Small intestine (tissue), 7 donors: ENCODE results near the gene ZFYVE19. TPM values are rescaled to one million over a fixed set of nuclear protein-coding genes. Genes with fewer than 3 reads are reported as not detected.

Experiments
- DNase-seq, 2 donors: peaks; one replicate each; pipeline versions ENCODE4 v3.0.0 to v3.0.0-alpha.2; 2013
- FAIRE-seq: peaks from 2 replicates; lab custom pipeline; 2012; peaks lifted over from hg19 to GRCh38; lab: Jason Lieb, UNC
- H3K27ac ChIP-seq, 3 donors: one replicate each; pipeline ENCODE4 v1.5.1; 2013; ENCODE audit warnings: low read length in 2 of 3, mild to moderate bottlenecking in 2 of 3, control low read depth in 1 of 3, inconsistent platforms in 1 of 3, low read depth in 1 of 3, moderate library complexity in 1 of 3
- H3K27me3 ChIP-seq, 3 donors: one replicate each; pipeline ENCODE4 v1.6.1; 2013; ENCODE audit warnings: low read length in 3 of 3, inconsistent platforms in 1 of 3; ENCODE audit not compliant: control insufficient read depth in 3 of 3, insufficient read depth in 3 of 3
- H3K36me3 ChIP-seq, 3 donors: one replicate each; pipeline ENCODE4 v1.6.1; 2013; ENCODE audit warnings: low read length in 3 of 3, inconsistent platforms in 1 of 3, low read depth in 1 of 3, mild to moderate bottlenecking in 1 of 3, moderate library complexity in 1 of 3; ENCODE audit not compliant: control insufficient read depth in 3 of 3, insufficient read depth in 2 of 3
- H3K4me1 ChIP-seq, 3 donors: one replicate each; pipeline ENCODE4 v1.6.1; 2013; ENCODE audit warnings: low read length in 2 of 3, inconsistent platforms in 1 of 3, low read depth in 1 of 3, mild to moderate bottlenecking in 1 of 3, moderate library complexity in 1 of 3; ENCODE audit not compliant: control insufficient read depth in 3 of 3, insufficient read depth in 2 of 3
- H3K4me3 ChIP-seq, 3 donors: one replicate each; pipeline ENCODE4 v1.5.1; 2013; ENCODE audit warnings: low read length in 3 of 3, control low read depth in 1 of 3, inconsistent platforms in 1 of 3, low read depth in 1 of 3, mild to moderate bottlenecking in 1 of 3, moderate library complexity in 1 of 3
- H3K9me3 ChIP-seq, 2 donors: one replicate each; pipeline ENCODE4 v1.6.1; 2013; ENCODE audit warnings: low read depth in 1 of 2, low read length in 1 of 2; ENCODE audit not compliant: control insufficient read depth in 2 of 2, insufficient read depth in 1 of 2
- WGBS, 3 donors: extraction: QIAGEN DNeasy Blood & Tissue Kit; methylation state at CpG; one replicate each; pipeline ENCODE4 v1.1.7; 2013; 5-methylcytosine and 5-hydroxymethylcytosine counted together
- polyA plus RNA-seq, 4 donors: library from polyadenylated mRNA; stranded (reverse) in 3 of 4; unstranded in 1 of 4; fragments of 200-250 nt in 3 of 4; fragments of 120-200 nt in 1 of 4; gene quantifications; one replicate each; pipeline versions ENCODE4 v1.2.1 to v1.2.3, GENCODE V29; 2013
- donor health status: healthy with polysubstance abuse.
- donor health status: control.
- donor health status: control.
- donor health status: Bipolar disorder and iron deficiency.
- donor health status: healthy.

ZFYVE19 gene
- polyA plus RNA-seq, 4 donors = 28.1 to 94.6 (median 44.1) TPM

- Histone ChIP-seq H3K27me3 (no peaks in the 10 kb centered on the region), H3K36me3 (peaks cover 0 to 22% (median 0%) of the 10 kb centered on the region in 3 donors), H3K4me3 (no peak overlapping the region), H3K27ac (peak overlapping the region in 2 of 3 donors; percentile 42 to 59), H3K4me1 (peaks cover 4 to 10% (median 9%) of the 10 kb centered on the region in 3 donors), H3K9me3 (peaks cover 0 to 4% of the 10 kb centered on the region in 2 donors)
- DNase-seq = no peak
- WGBS, 3 donors = 94 to 99% (median 97%) methylated on average over 5 of the region's 5 CpGs
- FAIRE-seq = no peak
These were observed 10.4 kb upstream of the ZFYVE19 start for GRCh38 chr15:40796512-40796911.

GRCh38 chr15:40799523-40799922 lies 7.4 kb upstream of the ZFYVE19 start:
- no peak overlapping the region for H3K27ac ChIP-seq
- 92 to 96% (median 95%) methylated on average over 3 of the region's 3 CpGs for WGBS, 3 donors
- peaks cover 0 to 6% (median 3%) of the 10 kb centered on the region in 3 donors for H3K4me1 ChIP-seq
- no peak overlapping the region for H3K4me3 ChIP-seq
- no peaks in the 10 kb centered on the region for H3K27me3 ChIP-seq
- H3K36me3 ChIP-seq = peaks cover 0 to 28% (median 0%) of the 10 kb centered on the region in 3 donors
- no peaks in the 10 kb centered on the region for H3K9me3 ChIP-seq
- DNase-seq = no peak
- FAIRE-seq = no peak

GRCh38 chr15:40803076-40803475 lies 3.8 kb upstream of the ZFYVE19 start:
- peaks cover 0 to 28% (median 0%) of the 10 kb centered on the region in 3 donors for H3K36me3 ChIP-seq
- H3K27ac ChIP-seq = no peak overlapping the region
- no peak for FAIRE-seq
- H3K4me3 ChIP-seq = no peak overlapping the region
- no peaks in the 10 kb centered on the region for H3K27me3 ChIP-seq
- peaks cover 1 to 9% (median 3%) of the 10 kb centered on the region in 3 donors for H3K4me1 ChIP-seq
- H3K9me3 ChIP-seq = no peaks in the 10 kb centered on the region
- DNase-seq = no peak
- 86 to 97% (median 92%) methylated on average over 2 of the region's 2 CpGs for WGBS, 3 donors

- Histone ChIP-seq H3K36me3 (peaks cover 0 to 26% (median 0%) of the 10 kb centered on the region in 3 donors), H3K27ac (no peak overlapping the region), H3K4me3 (no peak overlapping the region), H3K9me3 (no peaks in the 10 kb centered on the region), H3K4me1 (peaks cover under 1 to 10% (median 6%) of the 10 kb centered on the region in 3 donors), H3K27me3 (no peaks in the 10 kb centered on the region)
- DNase-seq (no peak), FAIRE-seq (no peak)
- 23 to 67% (median 41%) methylated on average over 1 of the region's 1 CpG for whole genome bisulfite sequencing, 3 donors
These were observed 3.2 kb upstream of the ZFYVE19 start for GRCh38 chr15:40803688-40804087.

- peaks cover 4 to 10% (median 6%) of the 10 kb centered on the region in 3 donors for H3K4me1 ChIP-seq
- DNase-seq = no peak
- no peaks in the 10 kb centered on the region for H3K27me3 ChIP-seq
- WGBS, 3 donors = 0 to 3% (median 1%) methylated on average over 2 of the region's 2 CpGs
- H3K4me3 ChIP-seq = peak overlapping the region in 2 of 3 donors; percentile 84 to 99
- H3K27ac ChIP-seq = peak overlapping the region; percentile 87 to 99 (median 97)
- H3K9me3 ChIP-seq = no peaks in the 10 kb centered on the region
- no peak for FAIRE-seq
- peaks cover 0 to 32% (median 4%) of the 10 kb centered on the region in 3 donors for H3K36me3 ChIP-seq
These were observed 239 bp upstream of the ZFYVE19 start for GRCh38 chr15:40806672-40807027.

GRCh38 chr15:40807888-40808461 lies 1.1 kb downstream of the ZFYVE19 start:
- FAIRE-seq (no peak), DNase-seq (no peak)
- no peaks in the 10 kb centered on the region for H3K9me3 ChIP-seq
- H3K4me1 ChIP-seq = peaks cover 4 to 10% (median 6%) of the 10 kb centered on the region in 3 donors
- no peaks in the 10 kb centered on the region for H3K27me3 ChIP-seq
- H3K36me3 ChIP-seq = peaks cover 0 to 31% (median 4%) of the 10 kb centered on the region in 3 donors
- WGBS, 3 donors = 9 to 44% (median 26%) methylated on average over 19 of the region's 19 CpGs
- peak overlapping the region in 2 of 3 donors; percentile 6 to 15 for H3K27ac ChIP-seq
- peak overlapping the region; percentile 64 to 99 (median 84) for H3K4me3 ChIP-seq

GRCh38 chr15:40808861-40809450 lies 2.1 kb downstream of the ZFYVE19 start:
- H3K27me3 ChIP-seq = no peaks in the 10 kb centered on the region
- DNase-seq = peak in 1 of 2 donors; percentile 53
- H3K4me3 ChIP-seq = no peak overlapping the region
- 35 to 65% (median 59%) methylated on average over 8 of the region's 8 CpGs for WGBS, 3 donors
- H3K27ac ChIP-seq = no peak overlapping the region
- H3K36me3 ChIP-seq = peaks cover 6 to 40% (median 9%) of the 10 kb centered on the region in 3 donors
- H3K9me3 ChIP-seq = no peaks in the 10 kb centered on the region
- peaks cover 4 to 10% (median 6%) of the 10 kb centered on the region in 3 donors for H3K4me1 ChIP-seq
- FAIRE-seq = no peak

- Histone ChIP-seq H3K27me3 (no peaks in the 10 kb centered on the region), H3K27ac (no peak overlapping the region), H3K36me3 (peaks cover 13 to 61% (median 19%) of the 10 kb centered on the region in 3 donors), H3K4me3 (no peak overlapping the region), H3K9me3 (no peaks in the 10 kb centered on the region), H3K4me1 (peaks cover 4 to 6% (median 4%) of the 10 kb centered on the region in 3 donors)
- FAIRE-seq (no peak), DNase-seq (no peak)
- 91 to 93% (median 93%) methylated on average over 12 of the region's 12 CpGs for WGBS, 3 donors
These were observed 6.0 kb downstream of the ZFYVE19 start for GRCh38 chr15:40812721-40813425.
